LNCaP clone FGC (cell line): ENCODE results near the gene JADE2.
A peak's percentile ranks its signal among the peaks of the same experiment; 100 is the strongest.

Experiments used
- DNase-seq: peaks from one replicate; pipeline ENCODE4 v3.0.0-alpha.2; 2011; ENCODE audit warnings: low read depth
- H3K4me3 ChIP-seq: 2 replicates; pipeline ENCODE4 v1.5.1; 2011; ENCODE audit warnings: mild to moderate bottlenecking, low read depth, low read length, control low read depth
- CTCF ChIP-seq: IDR thresholded peaks from 2 replicates; pipeline ENCODE4 v1.5.1; 2012; ENCODE audit warnings: mild to moderate bottlenecking; ENCODE audit not compliant: control insufficient read depth, insufficient read depth; ENCODE audit errors: extremely low read depth

Gene JADE2

GRCh38 chr5:134577796-134578577, 52.5 kb downstream of the JADE2 start:
- H3K4me3 ChIP-seq = no peak overlapping the region
- TF ChIP-seq CTCF = peak; percentile 83
- no peak for DNase-seq

GRCh38 chr5:134578578-134579283, 53.3 kb downstream of the JADE2 start:
- no peak overlapping the region for H3K4me3 ChIP-seq
- TF ChIP-seq CTCF = no peak
- no peak for DNase-seq

GRCh38 chr5:134579284-134579771, 53.9 kb downstream of the JADE2 start:
- no peak overlapping the region for H3K4me3 ChIP-seq
- DNase-seq = no peak
- no peak for TF ChIP-seq CTCF

- no peak overlapping the region for H3K4me3 ChIP-seq
- no peak for DNase-seq
- no peak for TF ChIP-seq CTCF
Measured at GRCh38 chr5:134580001-134580460, 54.6 kb downstream of the JADE2 start.

GRCh38 chr5:134581241-134581981, 55.9 kb downstream of the JADE2 start:
- no peak overlapping the region for H3K4me3 ChIP-seq
- no peak for DNase-seq
- TF ChIP-seq CTCF = 0 out of 2 replicates have a peak, but pooled peaks have one; percentile 2

GRCh38 chr5:134582281-134582680, 56.8 kb downstream of the JADE2 start:
- H3K4me3 ChIP-seq = no peak overlapping the region
- DNase-seq = no peak
- no peak for TF ChIP-seq CTCF
